ENCODE results near the gene ISG20.

Gene ISG20

GRCh38 chr15:88622605-88622975 is 16.2 kb upstream of the ISG20 start:
- Histone ChIP-seq H3K36me3 (ENCODE audit: insufficient read depth, low read length) (peaks cover 12% of the 10 kb centered on the region; the same call in 1 of the 2 replicates), H3K9me2 (replicated peaks; ENCODE audit: low read depth, low read length) (no peaks in the 10 kb centered on the region), H3K4me3 (ENCODE audit: low read length, poor library complexity, severe bottlenecking) (peak overlapping the region; percentile 84), H3K4me1 (ENCODE audit: insufficient read depth, low read length, poor library complexity, severe bottlenecking) (peaks cover 40% of the 10 kb centered on the region), H3K9ac (ENCODE audit: low read depth, low read length, poor library complexity, severe bottlenecking) (peak overlapping the region; percentile 100), H3K27me3 (ENCODE audit: insufficient read depth, low read length, poor library complexity, severe bottlenecking) (peaks cover 7% of the 10 kb centered on the region), H3K79me2 (ENCODE audit: insufficient read depth, low read length) (peaks cover 63% of the 10 kb centered on the region), H2AFZ (ENCODE audit: low read length) (no peak overlapping the region), H3F3A (ENCODE audit: low read depth) (no peaks in the 10 kb centered on the region), H3K4me2 (ENCODE audit: low read depth, low read length, poor library complexity, severe bottlenecking) (peak overlapping the region; percentile 93), H3K9me3 (ENCODE audit: insufficient read depth, low read depth, low read length) (no peaks in the 10 kb centered on the region), H4K20me1 (ENCODE audit: insufficient read depth, low read length, poor library complexity, severe bottlenecking) (peaks cover 44% of the 10 kb centered on the region)
- TF ChIP-seq CTCF (conservative IDR thresholded peaks at IDR 0.05; ENCODE audit: low read length), result no peak
- no peak for TF ChIP-seq EZH2phosphoT487 (IDR thresholded peaks at IDR 0.05; ENCODE audit: borderline replicate concordance)

- Histone ChIP-seq H3K4me2 (ENCODE audit: low read depth, low read length, poor library complexity, severe bottlenecking) (peak overlapping the region; percentile 93), H3K36me3 (ENCODE audit: insufficient read depth, low read length) (peaks cover 17% of the 10 kb centered on the region; the same call in 1 of the 2 replicates), H3K27me3 (ENCODE audit: insufficient read depth, low read length, poor library complexity, severe bottlenecking) (peaks cover 7% of the 10 kb centered on the region), H3K9me2 (replicated peaks; ENCODE audit: low read depth, low read length) (no peaks in the 10 kb centered on the region), H4K20me1 (ENCODE audit: insufficient read depth, low read length, poor library complexity, severe bottlenecking) (peaks cover 49% of the 10 kb centered on the region), H3K4me1 (ENCODE audit: insufficient read depth, low read length, poor library complexity, severe bottlenecking) (peaks cover 44% of the 10 kb centered on the region), H2AFZ (ENCODE audit: low read length) (no peak overlapping the region), H3K9ac (ENCODE audit: low read depth, low read length, poor library complexity, severe bottlenecking) (peak overlapping the region; percentile 100), H3F3A (ENCODE audit: low read depth) (no peaks in the 10 kb centered on the region), H3K9me3 (ENCODE audit: insufficient read depth, low read depth, low read length) (no peaks in the 10 kb centered on the region), H3K79me2 (ENCODE audit: insufficient read depth, low read length) (peaks cover 68% of the 10 kb centered on the region), H3K4me3 (ENCODE audit: low read length, poor library complexity, severe bottlenecking) (peak overlapping the region; percentile 84)
- TF ChIP-seq EZH2phosphoT487 (IDR thresholded peaks at IDR 0.05; ENCODE audit: borderline replicate concordance) (no peak), CTCF (conservative IDR thresholded peaks at IDR 0.05; ENCODE audit: low read length) (no peak)
Measured at GRCh38 chr15:88623061-88623460, 15.8 kb upstream of the ISG20 start.

GRCh38 chr15:88623632-88624031 is 15.2 kb upstream of the ISG20 start:
- Histone ChIP-seq H3K9me2 (replicated peaks; ENCODE audit: low read depth, low read length) (no peaks in the 10 kb centered on the region), H2AFZ (ENCODE audit: low read length) (no peak overlapping the region), H3K4me2 (ENCODE audit: low read depth, low read length, poor library complexity, severe bottlenecking) (peak overlapping the region; percentile 93), H4K20me1 (ENCODE audit: insufficient read depth, low read length, poor library complexity, severe bottlenecking) (peaks cover 53% of the 10 kb centered on the region), H3K36me3 (ENCODE audit: insufficient read depth, low read length) (peaks cover 22% of the 10 kb centered on the region; the same call in 1 of the 2 replicates), H3K4me1 (ENCODE audit: insufficient read depth, low read length, poor library complexity, severe bottlenecking) (peaks cover 47% of the 10 kb centered on the region), H3K79me2 (ENCODE audit: insufficient read depth, low read length) (peaks cover 73% of the 10 kb centered on the region), H3K9me3 (ENCODE audit: insufficient read depth, low read depth, low read length) (no peaks in the 10 kb centered on the region), H3F3A (ENCODE audit: low read depth) (no peaks in the 10 kb centered on the region), H3K27me3 (ENCODE audit: insufficient read depth, low read length, poor library complexity, severe bottlenecking) (peaks cover 7% of the 10 kb centered on the region), H3K9ac (ENCODE audit: low read depth, low read length, poor library complexity, severe bottlenecking) (peak overlapping the region; percentile 100), H3K4me3 (ENCODE audit: low read length, poor library complexity, severe bottlenecking) (peak overlapping the region; percentile 84)
- TF ChIP-seq EZH2phosphoT487 (IDR thresholded peaks at IDR 0.05; ENCODE audit: borderline replicate concordance), result no peak
- TF ChIP-seq CTCF (conservative IDR thresholded peaks at IDR 0.05; ENCODE audit: low read length), result no peak

Measured in Loucy (cell line).